Medulla oblongata (tissue), 1 donor: Measurements from ENCODE around the gene XBP1.
"Not testable (repeated sequence)": the region's sequence is repeated elsewhere in the genome, so short reads cannot be mapped to it uniquely, and the experiment has no call there.

Experiments
- DNase-seq: peaks from one replicate; pipeline ENCODE4 v3.0.0-alpha.2; 2015; ENCODE audit errors: extremely low spot score

The XBP1 gene

DNA sequence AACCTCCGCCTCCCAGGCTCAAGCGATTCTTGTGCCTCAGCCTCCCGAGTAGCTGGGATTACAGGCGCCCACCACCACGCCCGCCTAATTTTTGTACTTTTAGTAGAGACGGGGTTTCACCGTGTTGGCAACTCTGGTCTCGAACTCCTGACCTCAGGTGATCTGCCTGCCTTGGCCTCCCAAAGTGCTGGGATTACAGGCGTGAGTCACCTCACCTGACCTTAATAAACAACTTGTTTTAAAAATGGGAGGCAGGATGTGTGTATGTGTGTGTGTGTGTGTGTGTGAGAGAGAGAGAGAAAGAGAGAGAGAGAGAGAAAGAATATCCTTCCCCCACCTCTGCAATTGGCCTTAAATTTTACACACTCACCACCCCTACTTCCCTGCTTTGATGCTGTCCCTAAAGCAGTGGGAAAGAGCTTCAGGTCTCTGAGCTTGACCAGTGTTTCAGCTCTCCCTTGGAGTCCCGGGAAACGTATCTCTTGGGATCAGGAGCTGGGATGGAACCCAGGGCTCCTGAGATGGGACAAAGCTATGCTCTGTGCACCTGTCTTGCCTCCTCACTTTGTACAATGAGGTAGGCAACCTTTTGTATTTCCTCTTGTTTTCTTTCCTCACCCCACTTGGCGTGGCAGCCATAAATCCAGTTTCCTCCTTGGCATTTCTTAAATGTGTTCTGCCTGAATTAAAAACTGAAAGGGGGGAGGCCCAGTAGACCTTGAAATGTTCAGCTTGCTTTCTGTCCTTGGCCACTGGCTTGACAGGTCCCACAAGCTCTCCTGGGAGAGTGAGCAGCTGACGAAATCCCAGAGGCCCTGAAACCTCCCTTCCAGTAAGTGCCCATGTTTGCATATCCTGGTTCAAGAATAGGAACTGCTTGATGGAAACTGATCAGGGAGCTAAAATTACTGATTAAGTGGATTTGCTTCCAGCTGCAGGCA, 17.8 kb upstream of the XBP1 start:
- no peak for DNase-seq

DNA sequence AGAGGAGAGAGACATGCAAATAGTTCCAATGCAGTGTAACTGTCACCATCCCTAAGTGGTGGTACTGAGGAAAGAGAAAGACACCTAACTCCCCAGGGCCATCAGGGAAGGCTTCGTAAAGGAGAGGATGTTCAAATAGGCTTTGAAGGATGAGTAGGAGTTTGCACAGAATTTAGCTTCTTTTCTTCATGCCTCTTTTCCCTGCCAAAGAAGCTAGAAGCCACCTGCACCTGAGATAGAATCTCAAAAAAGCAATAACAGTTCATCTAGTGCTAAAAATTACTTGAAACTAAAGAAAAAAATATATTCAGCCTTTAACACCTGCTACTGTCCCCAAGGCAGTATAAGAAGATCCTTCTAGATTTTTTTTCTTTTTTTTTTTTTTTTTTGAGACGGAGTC, 16.7 kb upstream of the XBP1 start:
- no peak for DNase-seq

DNA sequence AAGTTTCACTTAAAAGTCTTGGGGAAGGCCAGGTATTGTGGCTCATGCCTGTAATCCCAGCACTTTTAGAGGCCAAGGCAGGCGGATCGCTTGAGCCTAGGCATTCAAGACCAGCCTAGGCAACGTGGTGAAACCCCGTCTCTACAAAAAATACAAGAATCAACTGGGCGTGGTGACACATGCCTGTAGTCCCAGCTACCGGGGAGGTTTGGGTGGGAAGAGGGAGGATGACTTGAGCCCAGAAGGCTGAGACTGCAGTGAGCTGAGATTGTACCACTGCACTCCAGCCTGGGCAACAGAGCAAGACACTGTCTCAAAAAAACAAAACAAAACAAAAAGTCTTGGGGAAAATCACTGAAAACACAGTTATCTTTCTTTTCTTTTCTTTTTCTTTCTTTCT, 15.4 kb upstream of the XBP1 start:
- no peak for DNase-seq

DNA sequence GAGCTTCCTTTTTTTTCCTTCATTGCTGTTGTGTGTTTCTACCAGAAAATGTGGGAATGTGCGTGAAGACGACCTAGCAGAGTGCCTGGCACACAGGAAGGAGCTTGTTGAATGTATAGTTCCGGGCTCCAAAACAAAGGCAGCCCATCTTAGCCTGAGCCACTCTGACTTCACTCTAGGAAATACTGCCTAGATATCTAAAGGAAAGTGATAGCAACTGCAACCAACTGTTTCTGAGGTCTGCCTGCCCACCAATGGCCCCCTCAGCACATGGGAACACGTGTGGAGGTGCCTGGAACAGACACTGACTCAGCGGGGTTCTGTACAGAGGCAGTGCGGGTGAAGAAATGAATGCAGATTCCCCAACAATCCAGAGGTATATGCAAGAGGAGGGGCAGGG, 14.7 kb upstream of the XBP1 start:
- no peak for DNase-seq

DNA sequence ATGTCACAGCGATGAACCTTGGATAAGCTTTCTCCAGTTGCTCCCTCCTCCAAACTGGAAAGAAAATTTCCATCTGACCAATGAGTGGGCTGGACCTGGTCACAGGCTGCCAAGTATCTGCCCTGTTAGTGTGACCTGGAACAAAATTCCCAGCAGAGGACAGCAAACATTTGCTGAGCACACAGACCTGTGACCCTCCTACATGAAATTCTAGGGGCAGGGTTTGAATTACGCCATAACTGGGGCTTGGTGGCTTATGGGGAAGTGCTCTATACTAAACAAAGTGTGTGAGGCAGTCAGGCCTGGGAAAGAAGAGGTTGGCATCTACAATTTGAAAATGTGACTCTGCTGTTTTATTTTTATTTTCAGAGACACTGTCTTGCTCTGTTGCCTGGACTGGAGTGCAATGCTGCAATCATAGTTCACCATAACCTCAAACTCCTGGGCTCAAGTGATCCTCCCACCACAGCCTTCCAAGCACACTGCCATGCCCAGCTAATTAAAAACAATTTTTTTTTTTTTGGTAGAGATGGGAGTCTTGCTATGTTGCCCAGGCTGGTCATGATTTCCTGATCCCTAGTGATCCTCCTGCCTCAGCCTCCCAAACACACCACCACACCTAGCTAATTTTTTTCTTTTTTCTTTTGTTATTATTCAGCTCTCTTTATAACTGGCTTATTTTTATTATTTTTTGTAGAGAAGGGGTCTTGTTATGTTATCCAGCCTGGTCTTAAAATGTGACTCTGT, 13.6 kb upstream of the XBP1 start:
- DNase-seq, result peak; percentile 47

DNA sequence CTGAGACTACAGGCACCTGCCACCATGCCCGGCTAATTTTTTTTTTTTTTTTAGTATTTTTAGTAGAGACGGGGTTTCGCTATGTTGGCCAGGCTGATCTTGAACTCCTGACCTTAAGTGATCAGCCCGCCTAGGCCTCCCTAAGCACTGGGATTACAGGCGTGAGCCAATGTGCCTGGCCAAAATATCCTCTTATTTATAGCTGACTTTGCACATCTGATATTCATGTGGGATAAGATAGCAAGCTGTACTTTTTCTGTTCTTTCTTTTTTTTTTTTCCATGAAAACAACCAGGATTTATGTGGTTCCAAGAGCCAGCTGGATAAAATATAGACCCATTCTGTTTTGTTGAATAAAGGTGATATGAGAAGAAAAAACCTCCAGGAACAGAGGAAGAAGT, 12.1 kb upstream of the XBP1 start:
- DNase-seq, result no peak

DNA sequence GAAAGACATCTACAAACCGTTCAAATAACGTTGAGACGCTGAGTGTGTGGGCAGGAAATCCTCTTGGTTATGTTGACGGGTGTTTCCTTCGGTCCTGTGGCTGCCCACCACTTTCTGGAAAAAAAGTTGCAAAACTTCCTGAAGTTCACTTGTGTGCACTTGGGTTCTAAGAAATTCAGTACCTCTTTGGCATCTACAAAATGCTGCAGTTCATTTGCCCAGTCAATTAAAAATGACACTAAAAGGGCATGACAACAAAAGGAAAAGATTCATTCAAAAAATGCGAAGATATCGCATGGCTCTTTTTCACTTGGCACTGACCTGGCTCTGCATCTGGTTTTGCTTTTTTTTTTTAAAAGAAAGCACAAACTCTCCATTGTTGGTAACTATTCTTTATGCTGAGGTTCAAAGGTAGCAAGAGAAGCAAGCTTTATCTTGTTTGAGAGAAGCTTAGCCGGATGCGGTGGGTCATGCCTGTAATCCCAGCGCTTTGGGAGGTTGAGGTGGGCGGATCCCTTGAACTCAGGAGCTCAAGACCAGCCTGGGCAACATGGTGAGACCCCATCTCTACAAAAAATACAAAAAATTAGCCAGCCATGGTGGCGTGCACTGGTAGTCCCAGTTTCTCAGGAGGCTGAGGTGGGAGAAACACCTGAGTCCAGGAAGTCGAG, 10.6 kb upstream of the XBP1 start:
- DNase-seq, result peak; percentile 64

DNA sequence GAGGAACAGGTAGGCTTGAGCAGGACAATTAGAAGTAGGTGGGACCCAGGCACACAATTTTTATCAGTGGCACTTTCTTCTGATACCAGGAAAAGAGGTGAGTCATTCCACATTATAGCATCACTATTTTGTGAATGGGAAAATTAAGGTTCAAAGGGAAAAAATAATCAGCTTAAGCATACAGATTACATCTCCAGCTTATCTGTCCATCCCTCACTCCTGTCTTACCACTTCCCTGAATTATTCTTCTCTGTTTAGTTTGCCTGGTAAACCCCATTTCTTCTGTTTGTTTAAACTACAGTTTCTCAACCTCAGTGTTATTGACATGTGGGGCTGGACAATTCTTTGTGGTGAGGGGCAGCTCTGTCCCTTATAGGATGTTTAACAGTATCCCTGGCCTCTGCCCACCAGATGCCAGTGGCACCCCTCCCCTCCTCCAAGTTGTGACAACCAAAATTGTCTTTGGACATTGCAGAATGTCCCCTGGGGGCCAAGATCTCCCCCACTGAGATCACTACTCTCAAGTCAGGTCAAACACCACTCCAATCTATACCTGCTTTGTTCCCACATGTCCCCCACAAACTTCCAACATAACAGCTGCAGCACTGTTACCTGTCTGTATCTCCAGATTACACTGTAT, 8.5 kb upstream of the XBP1 start:
- DNase-seq, result no peak

DNA sequence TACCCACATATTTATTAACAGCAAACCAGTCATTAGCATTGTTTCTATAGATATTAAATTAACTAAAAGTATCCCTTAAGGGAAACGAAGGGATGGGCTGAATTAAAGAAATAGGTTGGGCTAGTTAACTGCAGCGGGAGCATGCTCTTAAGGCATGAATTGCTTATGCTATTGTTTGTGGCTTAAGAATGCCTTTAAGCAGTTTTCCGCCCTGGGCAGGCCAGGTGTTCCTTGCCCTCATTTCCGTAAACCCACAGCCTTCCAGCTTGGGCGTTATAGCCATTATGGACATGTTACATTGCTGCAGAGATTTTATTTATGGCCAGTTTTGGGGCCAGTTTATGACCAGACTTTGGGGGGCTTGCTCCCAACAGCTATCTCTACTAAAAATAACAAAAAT, 5.1 kb upstream of the XBP1 start:
- DNase-seq, result not testable (repeated sequence)

DNA sequence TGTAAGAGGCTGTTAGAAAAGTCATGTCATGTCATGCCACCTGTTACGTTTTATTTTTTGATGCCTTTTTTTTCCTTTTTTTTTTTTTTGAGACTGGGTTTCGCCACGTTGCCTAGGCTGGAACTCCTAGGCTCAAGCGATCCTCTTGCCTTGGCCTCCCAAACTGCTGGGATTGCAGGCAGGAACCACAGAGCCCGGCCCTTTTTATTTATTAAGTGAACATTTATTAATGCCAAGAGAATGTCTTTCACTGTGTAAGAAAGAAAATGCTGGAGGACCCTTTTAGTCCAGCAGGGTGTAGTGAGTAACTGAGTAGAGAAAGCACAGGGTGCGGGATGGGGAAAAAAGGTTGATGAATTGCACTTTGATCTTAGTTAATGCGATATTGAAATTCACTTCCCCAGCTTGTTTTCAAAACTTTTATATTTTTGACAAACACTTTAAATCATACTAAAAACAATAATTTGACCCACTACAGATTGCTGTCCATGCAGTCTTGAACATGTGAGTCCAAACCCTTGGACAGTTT, 2.3 kb upstream of the XBP1 start:
- no peak for DNase-seq

DNA sequence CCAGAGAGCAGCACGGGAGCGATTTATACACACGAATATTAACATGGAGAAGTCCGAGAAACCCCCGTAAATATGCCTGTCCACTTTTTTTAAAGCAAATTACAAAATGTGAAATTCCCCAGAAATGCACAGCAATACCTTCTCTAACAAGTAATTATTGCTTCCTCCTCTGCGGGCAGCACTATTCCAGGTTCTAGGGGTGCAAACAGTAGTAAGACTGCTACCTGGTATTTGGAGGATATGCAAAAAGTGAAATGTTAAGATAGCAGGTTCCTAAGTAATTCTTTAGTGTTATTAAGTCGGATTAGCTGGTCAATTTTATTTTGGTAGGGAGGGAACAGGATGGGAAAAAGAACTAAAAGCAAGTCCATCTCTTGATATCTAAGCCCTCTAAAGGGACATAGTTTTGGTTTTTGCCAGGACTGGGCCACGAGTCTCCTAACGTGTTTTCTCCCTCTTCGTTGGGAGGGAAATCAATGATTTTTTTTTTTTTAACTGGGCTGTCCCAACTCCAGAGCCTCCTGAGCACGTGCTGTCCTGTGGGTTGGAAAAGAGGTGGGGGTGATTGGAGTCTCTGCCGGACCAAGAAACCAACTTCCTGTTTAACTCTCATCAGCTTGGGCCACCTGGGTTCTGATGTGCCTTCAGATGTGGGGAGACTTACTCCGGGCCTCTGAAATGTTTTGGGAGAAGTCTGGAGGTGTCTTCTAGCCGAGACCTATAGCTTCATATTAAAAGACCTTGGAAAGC, 1.7 kb upstream of the XBP1 start:
- peak; percentile 22 for DNase-seq

DNA sequence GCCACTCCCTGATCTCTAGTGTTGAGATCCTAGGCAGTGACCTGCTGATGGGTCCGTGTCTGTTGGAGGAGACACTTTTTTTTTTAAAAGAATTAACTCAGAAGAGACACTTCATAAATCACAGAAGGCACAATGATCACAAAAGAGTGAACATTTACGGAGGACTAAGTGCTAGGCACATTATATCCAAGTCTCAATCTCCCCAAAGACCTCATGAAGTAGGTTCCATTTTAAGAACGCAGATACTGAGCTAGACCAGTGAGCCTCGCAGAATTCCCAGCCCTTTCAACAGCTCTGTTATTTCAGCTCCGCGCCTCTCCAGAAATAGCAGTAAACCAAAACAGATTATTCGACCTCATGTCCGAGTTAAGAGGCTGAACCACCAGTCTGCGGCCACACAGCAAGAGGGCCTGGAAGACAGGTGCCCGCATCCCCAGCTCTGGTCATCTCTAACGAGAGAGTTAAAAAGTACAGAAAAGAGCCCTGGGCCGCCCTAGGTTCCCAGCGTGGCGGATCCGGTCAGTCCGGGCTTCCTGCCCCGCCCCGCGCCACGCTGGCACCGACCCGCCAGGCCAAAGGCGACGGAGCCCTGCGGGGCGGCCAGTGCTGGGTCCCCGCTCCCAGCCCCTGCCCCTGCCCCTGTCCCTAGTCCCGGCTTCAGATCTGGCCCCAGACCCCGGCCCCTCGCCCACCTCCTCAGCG, 612 bp downstream of the XBP1 start:
- DNase-seq, result peak; percentile 56

DNA sequence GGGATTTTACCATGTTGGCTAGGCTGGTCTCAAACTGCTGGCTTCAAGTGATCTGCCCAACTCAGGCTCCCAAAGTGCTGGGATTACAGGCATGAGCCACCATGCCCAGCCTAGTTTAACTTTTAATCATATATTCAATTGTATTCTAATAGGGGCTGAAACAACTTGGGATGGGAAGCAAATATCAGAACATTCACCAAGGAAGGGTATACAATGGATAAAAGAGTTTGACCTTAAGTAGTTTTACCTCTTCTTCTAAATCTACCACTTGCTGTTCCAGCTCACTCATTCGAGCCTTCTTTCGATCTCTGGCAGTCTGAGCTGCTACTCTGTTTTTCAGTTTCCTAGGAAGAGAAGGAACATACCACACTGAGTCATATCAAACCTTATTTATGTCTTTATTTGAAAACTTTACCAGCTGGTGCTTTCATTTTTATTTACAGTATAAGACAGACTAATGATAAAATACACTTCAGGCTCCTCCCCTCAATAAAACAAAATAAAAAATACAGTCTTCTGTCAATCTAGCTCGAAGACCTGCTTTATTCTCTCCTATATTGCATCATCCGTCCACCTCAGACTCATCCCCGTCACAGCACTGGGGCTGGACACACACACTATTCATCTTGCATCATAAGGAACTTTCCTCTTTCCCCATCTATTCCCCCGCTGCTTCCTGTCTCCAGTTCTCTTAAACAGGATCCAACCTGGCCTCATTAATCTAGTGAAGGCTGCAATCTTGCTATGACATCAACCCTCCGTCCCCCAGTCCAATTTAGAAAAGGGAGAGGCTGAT, 1.4 kb downstream of the XBP1 start:
- peak; percentile 46 for DNase-seq

DNA sequence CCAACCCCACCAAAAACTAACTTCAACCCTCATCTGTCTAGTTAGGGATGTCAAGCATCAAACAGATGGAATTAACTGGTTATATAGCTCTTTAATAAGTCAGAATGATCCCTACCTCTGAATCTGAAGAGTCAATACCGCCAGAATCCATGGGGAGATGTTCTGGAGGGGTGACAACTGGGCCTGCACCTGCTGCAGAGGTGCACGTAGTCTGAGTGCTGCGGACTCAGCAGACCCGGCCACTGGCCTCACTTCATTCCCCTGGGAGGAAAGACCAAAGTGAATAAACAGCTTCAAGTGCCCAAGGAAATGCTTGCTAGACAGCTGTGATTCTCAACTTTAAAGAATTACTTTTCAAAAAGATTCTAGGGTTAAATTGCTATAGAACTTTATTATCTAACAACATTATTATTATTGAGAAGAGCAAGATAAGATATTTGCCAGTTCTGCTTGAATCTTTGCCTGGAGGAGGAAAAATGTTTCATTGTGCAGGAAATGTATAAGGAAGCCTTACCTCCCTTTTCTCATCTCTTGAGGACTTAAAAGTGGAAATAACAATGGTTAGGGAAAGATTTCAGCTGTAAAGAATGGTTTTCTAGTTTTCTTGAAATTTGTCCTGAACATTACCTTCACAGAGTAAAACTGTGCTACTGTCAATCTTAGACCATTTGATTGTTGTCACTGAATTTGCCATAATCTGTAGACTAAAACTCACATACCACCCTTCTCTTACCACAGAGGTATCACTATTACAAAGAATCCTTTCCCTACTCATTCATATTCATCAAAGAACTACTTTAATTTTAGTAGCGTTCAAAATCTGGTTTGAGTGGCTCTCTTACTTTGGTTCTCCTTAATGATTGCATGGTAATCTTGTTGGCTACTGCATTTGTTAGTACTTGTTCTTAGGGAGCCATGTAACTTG, 4.2 kb downstream of the XBP1 start:
- DNase-seq, result no peak

DNA sequence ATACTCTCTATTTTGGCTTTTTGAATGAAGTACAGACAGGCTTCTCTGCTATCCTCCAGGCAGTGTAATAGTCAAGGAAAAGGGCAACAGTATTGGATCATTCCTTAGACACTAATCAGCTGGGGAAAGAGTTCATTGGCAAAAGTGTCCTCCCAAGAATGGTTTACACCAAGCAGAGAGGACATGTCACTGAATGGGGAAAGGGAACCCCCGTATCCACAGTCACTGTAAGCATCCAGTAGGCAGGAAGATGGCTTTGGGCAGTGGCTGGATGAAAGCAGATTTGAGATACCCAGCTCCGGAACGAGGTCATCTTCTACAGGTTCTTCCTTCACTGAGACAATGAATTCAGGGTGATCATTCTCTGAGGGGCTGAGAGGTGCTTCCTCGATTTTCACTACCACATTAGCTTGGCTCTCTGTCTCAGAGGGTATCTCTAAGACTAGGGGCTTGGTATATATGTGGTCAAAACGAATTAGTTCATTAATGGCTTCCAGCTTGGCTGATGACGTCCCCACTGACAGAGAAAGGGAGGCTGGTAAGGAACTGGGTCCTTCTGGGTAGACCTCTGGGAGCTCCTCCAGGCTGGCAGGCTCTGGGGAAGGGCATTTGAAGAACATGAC, 5.2 kb downstream of the XBP1 start:
- DNase-seq, result no peak

DNA sequence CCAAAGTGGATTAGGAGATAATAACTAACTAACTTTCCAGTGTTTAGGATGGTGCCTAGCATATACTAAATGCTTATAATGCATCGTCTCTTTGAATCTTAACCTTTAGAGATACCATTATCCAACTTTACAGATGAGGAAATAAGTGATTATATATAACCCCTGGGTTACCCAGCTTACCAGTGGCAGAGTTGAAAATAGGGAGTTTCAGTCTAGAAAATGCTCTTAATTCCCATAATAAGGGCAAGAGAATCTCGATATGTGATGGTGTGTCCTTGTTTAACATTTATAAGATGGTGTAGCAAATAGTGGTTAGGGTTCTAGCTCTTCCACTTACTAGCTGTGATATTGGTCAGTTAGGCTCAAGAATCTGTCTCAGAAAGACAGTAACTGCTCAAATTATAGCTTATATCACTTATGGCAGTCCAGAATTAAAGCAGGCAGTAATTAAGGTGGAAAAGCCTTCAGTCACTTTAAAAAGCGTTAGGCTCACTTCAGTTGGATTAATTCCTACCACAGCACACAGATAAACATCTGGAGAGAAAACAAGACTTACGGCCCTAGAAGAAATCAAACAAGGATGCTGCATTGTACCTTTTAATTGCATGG, 6.3 kb downstream of the XBP1 start:
- DNase-seq, result no peak
